ENCODE measurements around the gene EML3.
A peak's percentile ranks its signal among the peaks of the same experiment; 100 is the strongest.
"Not testable (repeated sequence)": the region's sequence is repeated elsewhere in the genome, so short reads cannot be mapped to it uniquely, and the experiment has no call there.

Gene EML3

GRCh38 chr11:62600367-62601121 lies 12.0 kb downstream of the EML3 start:
- peak in 1 of 51 donors; percentile 21 for DNase-seq

DNA sequence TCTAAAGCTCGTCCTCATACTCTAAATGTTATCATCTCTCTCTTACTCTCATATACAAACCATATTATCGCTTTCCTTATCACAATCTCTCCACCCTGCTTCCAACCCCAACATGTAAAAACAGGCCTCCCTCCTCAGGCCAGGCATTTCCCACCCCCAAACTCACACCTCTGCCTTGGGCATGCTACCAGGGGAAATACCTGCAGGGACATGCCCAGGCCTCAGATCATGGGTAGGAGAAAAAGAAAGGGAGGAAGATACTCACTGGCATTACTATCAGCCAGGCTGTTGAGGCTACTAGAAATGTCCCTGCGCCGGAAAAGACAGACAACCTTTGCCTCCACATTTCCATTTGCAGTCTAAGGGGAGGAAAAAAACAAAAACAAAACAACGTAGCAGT lies 12.7 kb downstream of the EML3 start:
- no peak for DNase-seq

- DNase-seq, result peak in 50 of 51 donors; percentile 19 to 94 (median 81)
Observed at GRCh38 chr11:62599069-62599696, 13.4 kb downstream of the EML3 start.

GRCh38 chr11:62595124-62595523 lies 17.5 kb downstream of the EML3 start:
- no peak for DNase-seq

GRCh38 chr11:62593434-62594044 lies 19.0 kb downstream of the EML3 start:
- peak in 35 of 51 donors; percentile 18 to 77 (median 46) for DNase-seq

DNA sequence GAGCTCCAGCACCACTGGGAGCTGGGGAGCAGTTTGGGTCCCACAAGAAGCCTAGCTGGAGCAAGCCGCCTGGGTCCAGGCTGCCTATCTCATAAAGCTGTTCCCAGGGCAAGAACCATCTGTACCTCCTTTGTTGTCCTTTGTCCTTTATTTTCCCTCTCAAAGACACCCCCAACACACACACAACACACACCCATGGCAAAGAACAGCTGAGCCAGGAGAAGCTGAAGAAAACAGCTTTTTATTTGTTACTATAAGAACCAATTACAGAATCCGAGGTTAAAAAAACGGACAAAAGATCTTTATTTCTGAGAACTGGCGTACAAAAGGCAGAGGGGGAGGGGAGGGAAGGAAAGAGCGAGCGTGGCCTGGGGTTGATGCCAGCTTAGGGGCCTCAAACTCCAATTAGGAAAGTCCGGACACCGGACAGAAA lies 19.6 kb downstream of the EML3 start:
- DNase-seq, result peak in 18 of 51 donors; percentile 25 to 80 (median 51)

- DNase-seq, result peak in 2 of 51 donors; percentile 60 to 61
Observed at GRCh38 chr11:62592146-62592815, 20.3 kb downstream of the EML3 start.

DNA sequence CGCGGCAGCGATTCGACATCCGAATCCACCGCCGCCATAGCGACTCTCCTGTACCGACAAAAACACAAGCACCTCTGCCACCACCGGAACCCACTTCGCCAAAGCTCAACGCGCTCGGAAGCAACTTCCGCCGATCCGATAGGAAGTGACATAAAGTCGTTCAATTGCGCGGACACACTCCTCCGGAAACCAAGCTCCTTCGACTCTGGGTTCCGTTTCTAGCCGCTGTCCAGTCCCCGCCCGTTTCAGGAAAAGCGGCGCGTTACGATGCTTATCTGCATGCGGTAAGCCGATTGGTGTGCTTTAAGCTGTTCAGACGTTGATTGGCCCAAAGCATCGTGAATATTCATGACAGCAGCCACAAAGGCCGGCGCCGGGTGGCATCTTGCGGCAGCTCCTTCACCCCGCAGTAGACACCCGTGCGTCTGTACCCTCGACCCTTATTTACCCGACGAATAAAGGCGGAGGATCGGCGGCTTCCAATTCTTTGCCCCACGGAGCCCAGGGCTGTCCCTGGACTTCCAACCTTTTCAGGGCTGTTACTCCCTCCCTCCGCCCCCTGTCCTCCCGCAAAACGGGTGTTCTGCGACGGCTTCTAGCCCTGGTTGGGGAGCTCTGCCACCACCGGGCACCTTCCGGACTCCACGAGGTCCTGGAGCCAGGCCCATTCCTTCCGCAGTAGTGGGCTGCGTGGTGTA lies 21.0 kb downstream of the EML3 start, which contains the start of gene TUT1:
Gene TUT1, minus strand, starts transcription at position 76 of the 698 bp plus-strand sequence. Its CDS starts 38 bp downstream, at position 38.
- DNase-seq, result peak; percentile 56 to 99 (median 95)

DNA sequence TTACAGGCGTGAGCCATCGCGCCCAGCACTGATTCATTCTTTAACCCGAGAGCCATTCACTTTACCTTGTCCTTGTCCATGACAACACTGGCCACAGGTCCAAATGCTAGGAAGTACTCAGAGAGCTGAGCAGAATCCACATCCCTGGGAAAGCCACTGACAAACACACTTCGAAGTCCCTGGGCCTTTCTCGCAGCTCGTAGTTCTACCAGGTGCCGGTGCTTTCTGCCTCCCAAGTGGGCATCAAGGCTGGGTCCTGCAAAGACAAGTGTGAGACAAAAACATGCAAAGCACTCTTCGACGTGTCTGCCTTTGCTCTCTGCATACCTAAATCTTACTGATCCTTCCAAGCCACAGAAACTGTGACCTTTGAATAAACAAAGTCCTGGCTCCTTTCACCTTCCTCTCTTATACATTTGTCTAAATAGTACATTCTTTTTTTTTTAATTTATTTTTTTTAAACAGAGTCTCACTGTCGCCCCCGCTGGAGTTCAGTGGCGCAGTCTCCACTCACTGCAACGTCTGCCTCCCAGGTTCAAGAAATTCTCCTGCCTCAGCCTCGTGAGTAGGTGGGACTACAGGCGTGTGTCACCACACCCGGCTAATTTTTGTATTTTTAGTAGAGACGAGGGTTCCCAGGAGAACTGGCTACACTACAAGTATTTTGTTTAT lies 23.5 kb downstream of the EML3 start:
- DNase-seq, result peak in 1 of 51 donors; percentile 2

GRCh38 chr11:62585356-62585755 lies 27.2 kb downstream of the EML3 start:
- DNase-seq, result not testable (repeated sequence)

- DNase-seq, result not testable (repeated sequence)
Observed at GRCh38 chr11:62581735-62582134, 30.8 kb downstream of the EML3 start.

GRCh38 chr11:62580959-62581715 lies 31.4 kb downstream of the EML3 start:
- no peak for DNase-seq

DNA sequence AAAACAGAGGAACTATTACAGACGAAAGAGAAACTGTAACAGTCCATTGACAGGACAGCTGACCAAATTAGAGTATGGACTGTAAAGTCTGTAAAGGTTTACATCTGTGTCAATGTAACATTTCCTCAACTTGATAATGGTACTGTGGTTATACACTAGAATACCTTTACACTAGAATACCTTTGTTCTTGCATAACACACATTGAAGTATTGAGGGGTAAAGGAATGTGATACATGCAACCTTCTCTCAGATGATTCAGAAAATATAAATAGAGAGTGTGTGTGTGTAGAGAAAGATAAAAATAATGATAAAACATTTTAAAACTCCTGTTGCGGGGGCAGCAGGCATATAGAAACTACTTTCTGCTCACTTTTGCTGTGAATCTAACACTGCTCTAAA lies 33.3 kb downstream of the EML3 start:
- DNase-seq, result no peak

- DNase-seq, result no peak
Observed at GRCh38 chr11:62578541-62578940, 34.0 kb downstream of the EML3 start.

DNA sequence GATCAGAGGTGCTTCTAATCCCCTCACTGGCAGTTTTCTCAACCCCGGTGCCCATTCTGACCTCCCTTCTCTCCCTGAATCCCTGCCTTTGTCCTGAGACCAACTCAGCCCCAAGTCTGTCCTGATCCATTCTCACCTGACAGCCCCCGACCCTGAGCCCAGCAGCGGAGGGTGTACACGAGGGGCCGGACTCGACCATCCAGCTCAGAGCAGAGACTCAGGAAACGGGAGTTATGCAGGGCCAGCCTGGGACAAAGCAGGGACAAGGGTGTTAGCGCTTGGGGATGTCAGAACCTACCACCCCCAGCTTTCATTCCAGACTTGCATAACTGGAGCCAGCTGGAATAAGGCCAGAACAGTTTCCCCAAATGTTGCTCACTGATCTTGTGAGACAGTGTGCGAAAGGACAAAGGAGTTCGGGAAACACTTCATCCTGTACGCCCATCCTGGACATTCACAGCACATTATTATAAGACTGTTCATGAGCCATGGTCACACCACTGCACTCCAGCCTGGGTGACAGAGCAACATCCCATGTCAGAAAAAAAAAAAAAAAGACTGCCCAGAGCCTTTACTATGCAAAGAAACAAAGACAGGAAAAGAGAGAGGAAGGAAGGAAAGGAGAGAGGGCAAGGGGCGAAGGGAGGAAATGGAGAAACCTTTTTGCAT lies 35.4 kb downstream of the EML3 start:
- no peak for DNase-seq

DNA sequence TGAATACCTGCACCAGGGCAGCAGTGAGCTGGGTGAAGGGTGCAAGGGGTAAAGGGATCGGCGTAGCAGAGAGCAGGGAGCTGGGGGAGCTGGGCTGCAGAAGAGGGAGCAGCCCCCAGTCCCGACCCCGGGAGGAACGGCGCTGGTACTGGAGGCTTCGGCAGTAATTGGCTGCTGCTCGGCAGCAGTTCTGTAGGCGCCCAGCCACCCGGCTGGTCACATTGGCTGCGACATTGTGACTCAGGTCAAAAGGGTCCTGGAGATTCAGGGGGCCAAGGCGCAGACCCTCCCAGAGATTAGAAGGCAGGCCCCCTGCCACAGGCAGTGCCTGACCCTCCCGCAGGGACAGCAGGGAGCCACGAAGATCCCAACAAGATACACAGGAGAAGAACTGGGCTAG lies 36.7 kb downstream of the EML3 start:
- DNase-seq, result no peak

GRCh38 chr11:62575156-62575555 lies 37.4 kb downstream of the EML3 start:
- DNase-seq, result no peak

GRCh38 chr11:62574363-62575071 lies 38.1 kb downstream of the EML3 start:
- DNase-seq, result peak in 15 of 51 donors; percentile 13 to 74 (median 48)
